Natural killer cell (primary cell): ENCODE data around the gene HTATSF1. TPM values are rescaled to one million over a fixed set of nuclear protein-coding genes. Genes with fewer than 3 reads are reported as not detected.

Experiments used
- ATAC-seq, 3 donors: fragments of 150-1000 bp in 2 of 3; fragments of 200-7000 bp in 1 of 3; cut with Tn5 transposase; 1 replicate in 1 of 3; 2 replicates in 2 of 3; pipeline ENCODE4 v1.10.0; 2021; ENCODE audit warnings: mild to moderate bottlenecking in 2 of 3, moderate library complexity in 2 of 3
- DNase-seq, 2 donors: peaks; one replicate each; pipeline versions ENCODE4 v3.0.0 to v3.0.0-alpha.2; 2013 to 2021; ENCODE audit warnings: mixed read lengths in 1 of 2
- H3K27ac ChIP-seq: one replicate; pipeline ENCODE4 v1.5.1; 2013; ENCODE audit warnings: mild to moderate bottlenecking, low read length
- H3K27me3 ChIP-seq: one replicate; pipeline ENCODE4 v1.6.1; 2013; ENCODE audit warnings: low read length; ENCODE audit not compliant: control insufficient read depth, insufficient read depth
- H3K36me3 ChIP-seq: one replicate; pipeline ENCODE4 v1.6.1; 2013; ENCODE audit warnings: low read length; ENCODE audit not compliant: control insufficient read depth, insufficient read depth
- H3K4me1 ChIP-seq: one replicate; pipeline ENCODE4 v1.6.1; 2013; ENCODE audit warnings: low read length; ENCODE audit not compliant: control insufficient read depth, insufficient read depth
- H3K4me3 ChIP-seq: one replicate; pipeline ENCODE4 v1.5.1; 2013; ENCODE audit warnings: low read length
- H3K9me3 ChIP-seq: one replicate; pipeline ENCODE4 v1.6.1; 2013; ENCODE audit warnings: low read length; ENCODE audit not compliant: control insufficient read depth, insufficient read depth
- H3K27ac Mint-ChIP-seq, 2 donors: one replicate each; pipeline ENCODE4 v1.8.0; 2022; ENCODE audit warnings: mild to moderate bottlenecking in 2 of 2, mixed read lengths in 2 of 2, moderate library complexity in 1 of 2
- H3K27me3 Mint-ChIP-seq, 2 donors: one replicate each; pipeline ENCODE4 v1.8.0; 2022; ENCODE audit warnings: low read depth in 2 of 2, mixed read lengths in 2 of 2
- H3K36me3 Mint-ChIP-seq: one replicate; pipeline ENCODE4 v1.8.0; 2022; ENCODE audit warnings: mixed read lengths
- H3K4me1 Mint-ChIP-seq, 2 donors: one replicate each; pipeline ENCODE4 v1.8.0; 2022; ENCODE audit warnings: mixed read lengths in 2 of 2
- H3K4me3 Mint-ChIP-seq: one replicate; pipeline ENCODE4 v1.8.0; 2022; ENCODE audit warnings: mild to moderate bottlenecking, moderate library complexity, mixed read lengths
- H3K9me3 Mint-ChIP-seq, 2 donors: one replicate each; pipeline ENCODE4 v1.8.0; 2022; ENCODE audit warnings: mixed read lengths in 2 of 2
- CTCF ChIP-seq: fragments of 200-600 bp; IDR thresholded peaks from one replicate; pipeline ENCODE4 v1.8.0; 2022; ENCODE audit warnings: antibody characterized with exemption
- WGBS: methylation state at CpG from one replicate; pipeline ENCODE4 v1.1.7; 2013; ENCODE audit warnings: missing lambda C conversion rate; ENCODE audit not compliant: insufficient coverage; 5-methylcytosine and 5-hydroxymethylcytosine counted together
- intact Hi-C: fragments of 100-400 bp; cut with micrococcal nuclease; formaldehyde crosslinking; loops from one replicate; pipeline ENCODE4 v1.14.2; 2022
- total RNA-seq, 4 donors: library from RNA; stranded (reverse); fragments of 120-200 nt in 1 of 4; gene quantifications; one replicate each; pipeline versions ENCODE4 v1.2.3 to v1.2.4, GENCODE V29; 2013 to 2022

Gene HTATSF1
- total RNA-seq, 3 donors from 2014 or later (not counting 1 experiment from before 2014, with no cell fraction given) = 26.4 to 30.4 (median 28.2) TPM

DNA sequence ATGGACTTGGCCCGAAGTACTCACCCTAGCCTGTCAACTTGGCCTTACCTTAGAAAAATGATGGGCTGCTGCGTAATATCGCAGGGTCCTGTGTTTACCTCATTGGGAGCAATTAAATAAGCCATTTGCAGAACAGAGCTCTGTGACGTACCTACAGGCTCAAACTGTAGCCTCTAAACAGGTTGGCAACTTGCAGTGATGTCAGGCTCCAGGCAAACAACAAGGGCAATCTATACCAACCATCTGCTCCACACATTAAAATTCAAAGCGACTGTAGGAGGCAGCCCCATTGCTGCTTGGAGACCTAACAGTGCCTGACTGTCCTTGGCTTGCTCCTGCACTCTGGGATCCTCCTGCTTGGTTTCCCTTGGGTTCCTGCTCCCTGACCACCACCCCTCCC is 51.8 kb downstream of the HTATSF1 start:
- 98% methylated on average over 5 of the region's 5 CpGs for WGBS
- no peak for ATAC-seq
- intact Hi-C loops = no loop called here

DNA sequence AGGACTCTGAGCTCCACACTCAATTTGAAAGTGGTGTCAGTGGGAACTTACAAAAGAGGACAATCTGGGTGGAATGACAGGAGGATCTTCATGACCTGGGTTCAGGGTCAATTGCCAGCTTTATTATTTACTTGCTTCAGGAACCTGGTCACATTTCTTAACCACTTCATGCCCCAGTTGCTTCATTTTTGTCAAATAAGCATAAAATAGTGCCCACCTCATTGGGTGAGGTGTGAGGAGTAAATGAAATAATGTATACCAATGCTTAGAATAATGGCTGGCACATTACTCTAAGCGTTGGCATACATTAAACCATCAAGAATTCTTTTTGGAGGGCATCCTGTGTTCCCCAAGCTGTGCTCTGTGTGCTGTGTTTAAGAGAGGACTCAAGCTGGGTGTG is 54.0 kb downstream of the HTATSF1 start:
- H3K27ac ChIP-seq = no peak overlapping the region
- Mint-ChIP-seq H3K4me3 (no peak overlapping the region), H3K9me3 (no peaks in the 10 kb centered on the region), H3K27me3 (no peaks in the 10 kb centered on the region), H3K4me1 (peaks cover 13% of the 10 kb centered on the region in 2 donors), H3K27ac (no peak overlapping the region), H3K36me3 (no peaks in the 10 kb centered on the region)
- TF ChIP-seq CTCF = no peak
- intact Hi-C loops = no loop called here
- 100% methylated on average over 1 of the region's 1 CpG for WGBS
- ATAC-seq = no peak
- no peaks in the 10 kb centered on the region for H3K36me3 ChIP-seq
- peaks cover 9% of the 10 kb centered on the region for H3K4me1 ChIP-seq
- no peaks in the 10 kb centered on the region for H3K9me3 ChIP-seq
- no peaks in the 10 kb centered on the region for H3K27me3 ChIP-seq
- no peak overlapping the region for H3K4me3 ChIP-seq
- DNase-seq = no peak

More for the DNA sequence above, 51.8 kb downstream of the HTATSF1 start:
- H3K4me3 ChIP-seq = no peak overlapping the region
- Mint-ChIP-seq H3K27me3 (no peaks in the 10 kb centered on the region), H3K4me3 (no peak overlapping the region), H3K36me3 (no peaks in the 10 kb centered on the region), H3K4me1 (peaks cover 23 to 30% of the 10 kb centered on the region in 2 donors), H3K27ac (no peak overlapping the region), H3K9me3 (no peaks in the 10 kb centered on the region)
- DNase-seq = no peak
- H3K27me3 ChIP-seq = no peaks in the 10 kb centered on the region
- H3K4me1 ChIP-seq = peaks cover 18% of the 10 kb centered on the region
- no peaks in the 10 kb centered on the region for H3K36me3 ChIP-seq
- no peaks in the 10 kb centered on the region for H3K9me3 ChIP-seq
- H3K27ac ChIP-seq = no peak overlapping the region
- no peak for TF ChIP-seq CTCF

DNA sequence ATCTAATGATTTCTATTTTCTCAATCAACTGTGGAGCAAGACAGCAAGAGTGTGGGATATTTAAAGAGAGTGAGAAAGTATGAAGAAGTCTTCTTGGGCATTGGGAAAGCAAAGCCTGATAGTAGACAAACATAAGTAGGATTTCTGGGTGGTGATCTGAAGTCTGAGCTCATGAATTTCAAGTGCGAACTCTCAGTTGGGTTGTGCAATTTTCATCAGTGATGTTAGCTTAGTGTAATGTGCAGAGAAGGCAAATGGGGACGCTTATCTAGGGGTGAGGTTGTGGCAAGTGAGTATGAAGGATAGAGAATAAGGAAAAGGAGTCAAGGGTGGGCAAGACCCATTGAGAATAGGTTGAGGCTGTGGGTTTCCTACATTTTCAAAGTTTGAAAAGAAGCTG is 58.3 kb downstream of the HTATSF1 start:
- no peaks in the 10 kb centered on the region for H3K27me3 Mint-ChIP-seq
- Histone ChIP-seq H3K36me3 (no peaks in the 10 kb centered on the region), H3K4me1 (no peaks in the 10 kb centered on the region), H3K27ac (no peak overlapping the region), H3K27me3 (no peaks in the 10 kb centered on the region), H3K9me3 (no peaks in the 10 kb centered on the region), H3K4me3 (no peak overlapping the region)
- H3K36me3 Mint-ChIP-seq = no peaks in the 10 kb centered on the region
- no peaks in the 10 kb centered on the region for H3K4me1 Mint-ChIP-seq
- ATAC-seq (no peak), DNase-seq (no peak)
- TF ChIP-seq CTCF = no peak
- no peak overlapping the region for H3K27ac Mint-ChIP-seq
- intact Hi-C loops = no loop called here
- no peaks in the 10 kb centered on the region for H3K9me3 Mint-ChIP-seq
- no peak overlapping the region for H3K4me3 Mint-ChIP-seq
- WGBS = 92% methylated on average over 2 of the region's 2 CpGs

Other genes starting within 250 kb of the HTATSF1 start
- gene MAP7D3, start 246.2 kb upstream of the HTATSF1 start, total RNA-seq = 1 to 10 TPM; 5.6 to 6.1 (median 5.7) TPM
- gene ADGRG4, start 196.6 kb upstream of the HTATSF1 start, total RNA-seq = not detected
- not detected for gene BRS3, start 9.6 kb upstream of the HTATSF1 start, total RNA-seq
- not detected for gene VGLL1, start 34.6 kb downstream of the HTATSF1 start, total RNA-seq
- gene CD40LG, start 150.6 kb downstream of the HTATSF1 start, total RNA-seq = 1 to 10 TPM in 1 of 3 donors, under 1 TPM in 1, not detected in 1; 0.77 to 1.5 TPM